SK-N-SH (cell line): ENCODE results near the gene TGFBR3. TPM values are rescaled to one million over a fixed set of nuclear protein-coding genes. Genes with fewer than 3 reads are reported as not detected.

ENCODE experiments used
- CTCF ChIA-PET: fragments of 300-600, 350-600 bp; formaldehyde crosslinking; extraction: SDS; loops from one replicate; lab custom pipeline; 2021; lab: Yijun Ruan, JAX
- POLR2A ChIA-PET: fragments of 350-600 bp; sonication (Branson Sonifier 250); formaldehyde crosslinking; extraction: SDS; loops from one replicate; lab custom pipeline; 2020; ENCODE audit warnings: antibody characterized with exemption, inconsistent platforms; lab: Yijun Ruan, JAX
- DNase-seq: peaks from one replicate; pipeline ENCODE4 v3.0.0; 2012
- H2AFZ ChIP-seq: fragments of 200-600 bp; sonication (generic); 2 replicates; pipeline ENCODE4 v1.8.1; 2016; ENCODE audit warnings: antibody characterized with exemption, mild to moderate bottlenecking, low read depth
- H3F3A ChIP-seq: fragments of 200-600 bp; sonication (generic); replicated peaks from 2 replicates; pipeline ENCODE3; 2016; ENCODE audit warnings: antibody characterized with exemption, mild to moderate bottlenecking; ENCODE audit not compliant: insufficient read depth
- H3K27ac ChIP-seq, 2 experiments: fragments of 200-500 bp in 1 of 2; fragments of 200-600 bp in 1 of 2; sonication (Bioruptor generic) in 1 of 2; sonication (generic), shearing (Covaris generic) in 1 of 2; 2 replicates each; pipeline versions ENCODE4 v1.5.1 to v1.6.1; 2014 to 2016; ENCODE audit warnings: low read depth in 2 of 2, inconsistent platforms in 1 of 2, low read length in 1 of 2, mild to moderate bottlenecking in 1 of 2, mixed read lengths in 1 of 2
- H3K27me3 ChIP-seq: fragments of 200-600 bp; sonication (generic), shearing (Covaris generic); 2 replicates; pipeline ENCODE4 v1.6.1; 2016; ENCODE audit warnings: mixed run types; ENCODE audit not compliant: insufficient read depth
- H3K36me3 ChIP-seq, 2 experiments: fragments of 200-500 bp in 1 of 2; fragments of 200-600 bp in 1 of 2; sonication (Bioruptor generic) in 1 of 2; sonication (generic) in 1 of 2; replicated peaks in 1 of 2; 2 replicates each; pipeline versions ENCODE3 to v1.5.1; 2014 to 2016; ENCODE audit warnings: low read length in 1 of 2, mild to moderate bottlenecking in 1 of 2; ENCODE audit not compliant: insufficient read depth in 2 of 2, control insufficient read depth in 1 of 2
- H3K4me1 ChIP-seq, 2 experiments: fragments of 200-500 bp in 1 of 2; fragments of 200-600 bp in 1 of 2; sonication (Bioruptor generic) in 1 of 2; sonication (generic), shearing (Covaris generic) in 1 of 2; 2 replicates each; pipeline versions ENCODE4 v1.5.1 to v1.6.1; 2014 to 2016; ENCODE audit warnings: low read depth in 1 of 2, low read length in 1 of 2, mixed run types in 1 of 2; ENCODE audit not compliant: insufficient read depth in 2 of 2, control insufficient read depth in 1 of 2
- H3K4me2 ChIP-seq: fragments of 200-600 bp; sonication (generic), shearing (Covaris generic); 2 replicates; pipeline ENCODE4 v1.6.1; 2017; ENCODE audit warnings: mixed run types
- H3K4me3 ChIP-seq, 2 experiments: fragments of 200-500 bp in 1 of 2; fragments of 200-600 bp in 1 of 2; sonication (Bioruptor generic) in 1 of 2; sonication (generic), shearing (Covaris generic) in 1 of 2; 2 replicates each; pipeline versions ENCODE4 v1.5.1 to v1.8.1; 2014 to 2016; ENCODE audit warnings: low read depth in 2 of 2, inconsistent platforms in 1 of 2, low read length in 1 of 2, mild to moderate bottlenecking in 1 of 2, mixed read lengths in 1 of 2, moderate library complexity in 1 of 2
- H3K79me2 ChIP-seq: fragments of 200-600 bp; sonication (generic); 2 replicates; pipeline ENCODE4 v1.8.1; 2017; ENCODE audit warnings: mild to moderate bottlenecking; ENCODE audit not compliant: insufficient read depth
- H3K9ac ChIP-seq: fragments of 200-600 bp; sonication (generic); 2 replicates; pipeline ENCODE4 v1.6.1; 2017; ENCODE audit warnings: mixed run types
- H3K9me2 ChIP-seq: fragments of 200-600 bp; sonication (generic); 2 replicates; pipeline ENCODE4 v1.6.1; 2017; ENCODE audit warnings: mixed run types
- H3K9me3 ChIP-seq: fragments of 200-600 bp; sonication (generic); 2 replicates; pipeline ENCODE4 v1.6.1; 2017; ENCODE audit warnings: mixed run types, mild to moderate bottlenecking, moderate library complexity
- H4K20me1 ChIP-seq: fragments of 200-600 bp; sonication (generic); 2 replicates; pipeline ENCODE4 v1.6.1; 2017; ENCODE audit warnings: mild to moderate bottlenecking, mixed run types; ENCODE audit not compliant: insufficient read depth
- CHD2 ChIP-seq: fragments of 150-350 bp; IDR thresholded peaks from 2 replicates; pipeline ENCODE4 v1.6.1; 2018; ENCODE audit warnings: low read length; ENCODE audit not compliant: partially characterized antibody
- EZH2phosphoT487 ChIP-seq: fragments of 200-600 bp; sonication (generic); IDR thresholded peaks from 2 replicates; pipeline ENCODE4 v1.6.1; 2017; ENCODE audit warnings: low read depth, mixed run types, mild to moderate bottlenecking, antibody characterized with exemption, moderate library complexity, borderline replicate concordance
- FOSL2 ChIP-seq: IDR thresholded peaks from 2 replicates; pipeline ENCODE4 v1.4.0; 2012; ENCODE audit warnings: low read depth, mild to moderate bottlenecking, moderate library complexity, borderline replicate concordance
- FOXM1 ChIP-seq: IDR thresholded peaks from 2 replicates; pipeline ENCODE4 v1.4.0; 2012; ENCODE audit warnings: low read depth, mild to moderate bottlenecking
- GABPA ChIP-seq: IDR thresholded peaks from 2 replicates; pipeline ENCODE4 v1.4.0; 2012; ENCODE audit warnings: low read depth, mild to moderate bottlenecking
- NFIC ChIP-seq: IDR thresholded peaks from 2 replicates; pipeline ENCODE4 v1.4.0; 2012; ENCODE audit warnings: borderline replicate concordance
- POLR2AphosphoS5 ChIP-seq: IDR thresholded peaks from 2 replicates; pipeline ENCODE4 v1.6.1; 2012; ENCODE audit warnings: low read depth, low read length
- RAD21 ChIP-seq: IDR thresholded peaks from 2 replicates; pipeline ENCODE4 v1.6.1; 2012; ENCODE audit warnings: mild to moderate bottlenecking, low read length
- RFX5 ChIP-seq: IDR thresholded peaks from 2 replicates; pipeline ENCODE4 v1.6.1; 2012; ENCODE audit warnings: mild to moderate bottlenecking, improper control_type of control experiment, low read length
- RXRA ChIP-seq: IDR thresholded peaks from 2 replicates; pipeline ENCODE4 v1.4.0; 2012; ENCODE audit warnings: low read depth, mild to moderate bottlenecking, borderline replicate concordance
- SIN3A ChIP-seq: IDR thresholded peaks from 2 replicates; pipeline ENCODE4 v1.6.1; 2012; ENCODE audit warnings: low read depth, mild to moderate bottlenecking, low read length, moderate library complexity, borderline replicate concordance
- TCF12 ChIP-seq: IDR thresholded peaks from 2 replicates; pipeline ENCODE4 v1.4.0; 2012
- YY1 ChIP-seq: IDR thresholded peaks from 2 replicates; pipeline ENCODE4 v1.4.0; 2012; ENCODE audit warnings: low read depth, mild to moderate bottlenecking
- WGBS: methylation state at CpG from one replicate; pipeline ENCODE4 v1.1.6; 2017; ENCODE audit warnings: low lambda C conversion rate; 5-methylcytosine and 5-hydroxymethylcytosine counted together
- polyA plus RNA-seq, 3 experiments: library from polyadenylated mRNA; depleted of rRNA; stranded (reverse); fragments of >200 nt; gene quantifications; 2 replicates each; pipeline ENCODE4 v1.2.3, GENCODE V29; 2012
- TF ChIP-seq, protein P1 (sequence below): fragments of 150-350 bp; IDR thresholded peaks from 2 replicates; pipeline ENCODE4 v1.6.1; 2016; ENCODE audit warnings: mild to moderate bottlenecking, low read depth, low read length
- TF ChIP-seq, protein P2 (sequence below): IDR thresholded peaks from 2 replicates; pipeline ENCODE4; 2012
- TF ChIP-seq, protein P3 (sequence below): fragments of 200-600 bp; sonication (generic); IDR thresholded peaks from 2 replicates; pipeline ENCODE4 v1.6.1; 2017; ENCODE audit warnings: antibody characterized with exemption, mild to moderate bottlenecking, moderate library complexity
- TF ChIP-seq, protein P4 (sequence below): fragments of 150-350 bp; IDR thresholded peaks from 2 replicates; pipeline ENCODE4 v1.6.1; 2017; ENCODE audit warnings: antibody characterized with exemption, low read length, low read depth, borderline replicate concordance
- TF ChIP-seq, protein P5 (sequence below): IDR thresholded peaks from 2 replicates; pipeline ENCODE4 v1.6.1; 2012; ENCODE audit warnings: mild to moderate bottlenecking, low read depth, low read length, moderate library complexity
- TF ChIP-seq, protein P6 (sequence below): IDR thresholded peaks from 2 replicates; pipeline ENCODE4 v1.4.0; 2012; ENCODE audit warnings: low read depth, borderline replicate concordance

The TGFBR3 gene
- polyA plus RNA-seq, 1 of the 3 experiments (the other 2 are of a cell fraction), result 0.07 TPM

DNA sequence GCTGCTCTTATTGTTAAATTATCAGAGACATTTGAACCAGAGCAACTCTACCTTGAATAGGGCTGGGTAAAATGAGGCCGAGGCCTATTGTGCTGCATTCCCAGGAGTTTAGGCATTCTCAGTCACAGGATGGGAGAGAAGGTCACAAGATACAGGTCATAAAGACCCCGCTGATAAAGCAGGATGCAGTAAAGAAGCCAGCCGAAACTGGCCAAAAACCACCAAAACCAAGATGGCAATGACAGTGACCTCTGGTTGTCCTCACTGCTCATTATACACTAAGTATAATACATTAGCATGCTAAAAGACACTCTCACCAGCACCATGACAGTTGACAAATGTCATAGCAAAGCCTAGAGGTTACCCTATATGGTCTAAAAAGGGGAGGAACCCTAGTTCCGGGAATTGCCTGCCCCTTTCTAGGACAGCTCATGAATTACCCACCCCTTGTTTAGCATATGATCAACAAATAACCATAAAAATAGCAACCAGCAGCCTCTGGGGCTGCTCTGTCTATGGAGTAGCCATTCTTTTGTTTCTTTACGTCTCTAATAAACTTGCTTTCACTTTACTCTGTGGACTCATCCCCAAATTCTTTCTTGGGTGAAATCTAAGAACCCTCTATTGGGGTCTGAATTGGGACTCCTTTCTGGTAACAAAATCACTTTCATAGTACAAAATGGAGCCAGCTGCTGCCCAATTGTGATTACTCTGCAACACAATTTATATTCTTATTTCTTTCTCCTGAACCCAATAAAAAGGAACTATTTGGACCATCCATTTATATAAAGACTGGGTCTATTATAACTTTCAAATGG lies 179.6 kb downstream of the TGFBR3 start (continued):
- TF ChIP-seq, protein P1, sequence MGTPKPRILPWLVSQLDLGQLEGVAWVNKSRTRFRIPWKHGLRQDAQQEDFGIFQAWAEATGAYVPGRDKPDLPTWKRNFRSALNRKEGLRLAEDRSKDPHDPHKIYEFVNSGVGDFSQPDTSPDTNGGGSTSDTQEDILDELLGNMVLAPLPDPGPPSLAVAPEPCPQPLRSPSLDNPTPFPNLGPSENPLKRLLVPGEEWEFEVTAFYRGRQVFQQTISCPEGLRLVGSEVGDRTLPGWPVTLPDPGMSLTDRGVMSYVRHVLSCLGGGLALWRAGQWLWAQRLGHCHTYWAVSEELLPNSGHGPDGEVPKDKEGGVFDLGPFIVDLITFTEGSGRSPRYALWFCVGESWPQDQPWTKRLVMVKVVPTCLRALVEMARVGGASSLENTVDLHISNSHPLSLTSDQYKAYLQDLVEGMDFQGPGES, result no peak
- TF ChIP-seq EZH2phosphoT487, result no peak
- no peak for TF ChIP-seq NFIC
- no peak for TF ChIP-seq RFX5
- TF ChIP-seq RAD21, result no peak

DNA sequence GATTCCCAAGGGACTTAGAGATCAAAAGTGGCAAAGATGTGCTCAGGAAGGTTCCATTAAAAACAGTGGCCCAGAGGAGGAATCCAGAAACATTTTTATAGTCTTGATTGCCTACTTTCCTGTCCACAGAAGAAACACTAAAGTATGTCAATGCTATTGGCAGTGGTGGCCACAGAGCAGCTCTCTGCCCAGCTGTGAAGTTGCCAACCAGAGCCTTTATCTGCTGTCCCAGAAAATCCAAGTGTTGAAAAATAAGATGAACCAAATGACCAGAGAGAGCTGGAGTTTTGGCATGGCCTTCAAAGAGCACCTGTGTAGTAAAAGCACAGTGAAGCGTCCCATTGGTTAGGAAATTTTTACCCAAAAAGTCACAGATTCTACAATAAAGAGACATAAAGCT lies 181.2 kb downstream of the TGFBR3 start:
- Histone ChIP-seq H3K4me3 (no peak overlapping the region), H3K27ac (no peak overlapping the region), H3F3A (no peaks in the 10 kb centered on the region), H3K9me3 (no peaks in the 10 kb centered on the region), H4K20me1 (no peaks in the 10 kb centered on the region), H3K27me3 (peaks cover 4% of the 10 kb centered on the region; the same call in 1 of the 2 replicates), H3K36me3 (no peaks in the 10 kb centered on the region), H3K79me2 (no peaks in the 10 kb centered on the region), H3K9ac (no peak overlapping the region), H3K4me2 (no peak overlapping the region), H3K4me1 (no peaks in the 10 kb centered on the region), H3K9me2 (no peaks in the 10 kb centered on the region), H2AFZ (no peak overlapping the region)
- 14% methylated on average over 1 of the region's 1 CpG for WGBS
- CTCF ChIA-PET, result interaction anchor here (0.9 kb wide), 1 partner anchor 12 kb away, joined by 3 read pairs; no protein-coding TSS in a partner anchor
- DNase-seq, result no peak
- POLR2A ChIA-PET, result no interaction called here
- TF ChIP-seq TCF12 (no peak), YY1 (no peak), EZH2phosphoT487 (no peak), GABPA (no peak), RXRA (no peak), FOSL2 (no peak), POLR2AphosphoS5 (no peak), RFX5 (no peak), NFIC (no peak), SIN3A (no peak), CHD2 (no peak), FOXM1 (no peak)
- TF ChIP-seq, protein P2, sequence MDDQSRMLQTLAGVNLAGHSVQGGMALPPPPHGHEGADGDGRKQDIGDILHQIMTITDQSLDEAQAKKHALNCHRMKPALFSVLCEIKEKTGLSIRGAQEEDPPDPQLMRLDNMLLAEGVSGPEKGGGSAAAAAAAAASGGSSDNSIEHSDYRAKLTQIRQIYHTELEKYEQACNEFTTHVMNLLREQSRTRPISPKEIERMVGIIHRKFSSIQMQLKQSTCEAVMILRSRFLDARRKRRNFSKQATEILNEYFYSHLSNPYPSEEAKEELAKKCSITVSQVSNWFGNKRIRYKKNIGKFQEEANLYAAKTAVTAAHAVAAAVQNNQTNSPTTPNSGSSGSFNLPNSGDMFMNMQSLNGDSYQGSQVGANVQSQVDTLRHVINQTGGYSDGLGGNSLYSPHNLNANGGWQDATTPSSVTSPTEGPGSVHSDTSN, result no peak
- TF ChIP-seq, protein P3, sequence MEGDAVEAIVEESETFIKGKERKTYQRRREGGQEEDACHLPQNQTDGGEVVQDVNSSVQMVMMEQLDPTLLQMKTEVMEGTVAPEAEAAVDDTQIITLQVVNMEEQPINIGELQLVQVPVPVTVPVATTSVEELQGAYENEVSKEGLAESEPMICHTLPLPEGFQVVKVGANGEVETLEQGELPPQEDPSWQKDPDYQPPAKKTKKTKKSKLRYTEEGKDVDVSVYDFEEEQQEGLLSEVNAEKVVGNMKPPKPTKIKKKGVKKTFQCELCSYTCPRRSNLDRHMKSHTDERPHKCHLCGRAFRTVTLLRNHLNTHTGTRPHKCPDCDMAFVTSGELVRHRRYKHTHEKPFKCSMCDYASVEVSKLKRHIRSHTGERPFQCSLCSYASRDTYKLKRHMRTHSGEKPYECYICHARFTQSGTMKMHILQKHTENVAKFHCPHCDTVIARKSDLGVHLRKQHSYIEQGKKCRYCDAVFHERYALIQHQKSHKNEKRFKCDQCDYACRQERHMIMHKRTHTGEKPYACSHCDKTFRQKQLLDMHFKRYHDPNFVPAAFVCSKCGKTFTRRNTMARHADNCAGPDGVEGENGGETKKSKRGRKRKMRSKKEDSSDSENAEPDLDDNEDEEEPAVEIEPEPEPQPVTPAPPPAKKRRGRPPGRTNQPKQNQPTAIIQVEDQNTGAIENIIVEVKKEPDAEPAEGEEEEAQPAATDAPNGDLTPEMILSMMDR, result no peak
- TF ChIP-seq, protein P4, sequence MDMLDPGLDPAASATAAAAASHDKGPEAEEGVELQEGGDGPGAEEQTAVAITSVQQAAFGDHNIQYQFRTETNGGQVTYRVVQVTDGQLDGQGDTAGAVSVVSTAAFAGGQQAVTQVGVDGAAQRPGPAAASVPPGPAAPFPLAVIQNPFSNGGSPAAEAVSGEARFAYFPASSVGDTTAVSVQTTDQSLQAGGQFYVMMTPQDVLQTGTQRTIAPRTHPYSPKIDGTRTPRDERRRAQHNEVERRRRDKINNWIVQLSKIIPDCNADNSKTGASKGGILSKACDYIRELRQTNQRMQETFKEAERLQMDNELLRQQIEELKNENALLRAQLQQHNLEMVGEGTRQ, result no peak
- TF ChIP-seq, protein P5, sequence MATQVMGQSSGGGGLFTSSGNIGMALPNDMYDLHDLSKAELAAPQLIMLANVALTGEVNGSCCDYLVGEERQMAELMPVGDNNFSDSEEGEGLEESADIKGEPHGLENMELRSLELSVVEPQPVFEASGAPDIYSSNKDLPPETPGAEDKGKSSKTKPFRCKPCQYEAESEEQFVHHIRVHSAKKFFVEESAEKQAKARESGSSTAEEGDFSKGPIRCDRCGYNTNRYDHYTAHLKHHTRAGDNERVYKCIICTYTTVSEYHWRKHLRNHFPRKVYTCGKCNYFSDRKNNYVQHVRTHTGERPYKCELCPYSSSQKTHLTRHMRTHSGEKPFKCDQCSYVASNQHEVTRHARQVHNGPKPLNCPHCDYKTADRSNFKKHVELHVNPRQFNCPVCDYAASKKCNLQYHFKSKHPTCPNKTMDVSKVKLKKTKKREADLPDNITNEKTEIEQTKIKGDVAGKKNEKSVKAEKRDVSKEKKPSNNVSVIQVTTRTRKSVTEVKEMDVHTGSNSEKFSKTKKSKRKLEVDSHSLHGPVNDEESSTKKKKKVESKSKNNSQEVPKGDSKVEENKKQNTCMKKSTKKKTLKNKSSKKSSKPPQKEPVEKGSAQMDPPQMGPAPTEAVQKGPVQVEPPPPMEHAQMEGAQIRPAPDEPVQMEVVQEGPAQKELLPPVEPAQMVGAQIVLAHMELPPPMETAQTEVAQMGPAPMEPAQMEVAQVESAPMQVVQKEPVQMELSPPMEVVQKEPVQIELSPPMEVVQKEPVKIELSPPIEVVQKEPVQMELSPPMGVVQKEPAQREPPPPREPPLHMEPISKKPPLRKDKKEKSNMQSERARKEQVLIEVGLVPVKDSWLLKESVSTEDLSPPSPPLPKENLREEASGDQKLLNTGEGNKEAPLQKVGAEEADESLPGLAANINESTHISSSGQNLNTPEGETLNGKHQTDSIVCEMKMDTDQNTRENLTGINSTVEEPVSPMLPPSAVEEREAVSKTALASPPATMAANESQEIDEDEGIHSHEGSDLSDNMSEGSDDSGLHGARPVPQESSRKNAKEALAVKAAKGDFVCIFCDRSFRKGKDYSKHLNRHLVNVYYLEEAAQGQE, result no peak
- TF ChIP-seq, protein P6, sequence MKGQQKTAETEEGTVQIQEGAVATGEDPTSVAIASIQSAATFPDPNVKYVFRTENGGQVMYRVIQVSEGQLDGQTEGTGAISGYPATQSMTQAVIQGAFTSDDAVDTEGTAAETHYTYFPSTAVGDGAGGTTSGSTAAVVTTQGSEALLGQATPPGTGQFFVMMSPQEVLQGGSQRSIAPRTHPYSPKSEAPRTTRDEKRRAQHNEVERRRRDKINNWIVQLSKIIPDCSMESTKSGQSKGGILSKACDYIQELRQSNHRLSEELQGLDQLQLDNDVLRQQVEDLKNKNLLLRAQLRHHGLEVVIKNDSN, result no peak
